RPMI7951 (cell line): ENCODE data around the gene DST. TPM values are rescaled to one million over a fixed set of nuclear protein-coding genes. Genes with fewer than 3 reads are reported as not detected.
A peak's percentile ranks its signal among the peaks of the same experiment; 100 is the strongest.

Experiments used
- DNase-seq: peaks from one replicate; pipeline ENCODE4 v3.0.0-alpha.2; 2012; ENCODE audit warnings: low read depth
- total RNA-seq: library from RNA; depleted of rRNA; stranded (reverse); fragments of >200 nt; shearing (Covaris generic); gene quantifications from 2 replicates; pipeline ENCODE4 v1.2.3, GENCODE V29; 2014; rRNA removed

The DST gene
- 79.0 and 89.9 TPM in 2 replicates for total RNA-seq

DNA sequence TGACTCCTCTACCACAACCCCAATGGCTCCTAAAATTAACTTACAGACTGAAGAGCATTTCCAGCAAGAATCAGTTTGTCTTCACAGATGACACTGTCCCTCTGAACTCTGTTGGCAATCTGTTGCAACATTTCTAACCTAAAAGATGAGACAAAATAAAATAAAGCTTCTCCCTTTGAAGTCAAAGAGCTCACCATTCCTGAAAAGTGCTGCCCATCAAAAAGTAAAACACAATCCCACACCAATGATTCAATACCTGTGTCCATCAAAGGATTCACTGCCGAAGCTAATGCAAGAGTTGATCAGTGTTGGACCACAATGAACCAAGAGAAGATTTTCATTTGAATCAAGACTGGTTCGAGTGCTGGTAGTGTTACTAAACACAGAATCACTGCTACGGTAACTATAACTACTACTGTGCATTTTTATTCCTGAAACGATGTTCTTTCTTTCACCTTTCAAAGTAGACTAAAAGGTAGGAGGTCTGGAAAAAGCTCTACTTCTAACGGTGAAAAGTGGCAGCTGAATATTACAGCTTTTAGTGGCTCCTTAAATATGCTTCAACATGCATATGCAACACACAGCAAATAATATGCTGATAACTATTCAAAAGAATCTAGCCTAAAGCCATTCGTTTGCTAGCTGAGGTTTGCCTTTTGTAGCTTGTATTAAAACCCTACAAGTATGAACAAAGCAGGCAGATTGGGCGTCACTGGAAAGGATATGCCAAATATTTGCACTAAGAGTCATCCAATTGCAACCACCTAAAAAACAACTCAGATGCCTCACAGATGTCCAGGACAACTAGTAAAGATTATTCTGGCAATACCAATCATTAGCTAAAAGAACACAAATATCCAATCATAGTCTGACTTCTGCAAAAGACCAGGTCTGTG lies at the start of gene DST:
DST (minus strand) TSS at position 524 of the 896 bp plus-strand sequence.
- DNase-seq, result peak; percentile 93

DNA sequence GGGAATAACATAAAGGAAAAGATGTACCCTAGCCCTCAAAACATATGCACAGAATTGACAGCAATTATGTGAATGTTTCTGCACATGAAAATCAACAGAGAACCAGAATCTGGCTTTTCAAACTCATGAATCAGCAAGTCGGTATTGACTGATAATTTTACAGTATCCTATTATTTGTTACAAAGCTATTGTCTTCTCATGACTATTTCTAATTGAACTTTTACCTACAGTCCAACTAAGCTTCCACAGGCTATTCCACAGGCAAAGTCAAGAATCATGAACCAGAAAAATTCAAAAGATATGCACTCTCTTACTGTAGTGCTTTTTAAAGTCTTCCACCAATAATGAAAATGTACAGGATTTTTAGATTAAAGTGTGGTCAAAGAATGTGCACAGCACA lies 49.1 kb upstream of the DST start:
- no peak for DNase-seq

- no peak for DNase-seq
These were observed 48.6 kb upstream of the DST start for GRCh38 chr6:56691286-56691595.

DNA sequence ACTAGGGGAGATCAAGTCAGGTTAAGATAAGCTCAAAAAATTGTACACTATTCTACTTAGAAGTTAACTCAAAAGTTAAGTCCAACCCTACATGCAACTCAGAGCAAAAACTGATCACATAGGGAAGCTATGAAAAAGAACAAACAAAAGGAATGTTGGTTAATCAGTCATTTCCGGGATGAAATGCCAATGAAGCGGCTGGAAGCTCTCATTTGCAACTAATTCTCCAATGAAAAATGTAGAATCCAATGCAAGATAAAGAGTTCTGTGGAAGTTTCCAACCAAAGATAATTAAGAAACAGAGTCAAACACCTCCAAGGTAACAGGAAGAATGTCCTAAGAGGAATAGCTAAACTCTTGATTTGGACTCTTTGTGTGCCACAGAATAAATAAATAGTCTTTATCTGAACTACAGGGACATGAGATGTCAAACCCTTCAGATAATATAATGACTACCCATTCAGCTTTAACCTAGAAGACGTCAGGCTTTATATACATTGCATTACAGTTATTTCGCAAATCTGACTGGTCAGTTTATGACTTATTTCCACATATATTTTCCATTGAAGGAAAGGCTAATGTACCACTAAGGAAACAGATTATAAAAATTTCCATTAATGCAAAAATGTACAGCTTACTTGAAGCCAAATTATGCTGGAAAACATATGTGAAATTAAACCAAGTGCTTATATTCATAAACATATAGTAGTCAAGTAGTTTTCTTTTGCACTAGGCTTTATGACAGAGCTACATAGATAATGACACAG lies 48.0 kb upstream of the DST start:
- peak; percentile 67 for DNase-seq

DNA sequence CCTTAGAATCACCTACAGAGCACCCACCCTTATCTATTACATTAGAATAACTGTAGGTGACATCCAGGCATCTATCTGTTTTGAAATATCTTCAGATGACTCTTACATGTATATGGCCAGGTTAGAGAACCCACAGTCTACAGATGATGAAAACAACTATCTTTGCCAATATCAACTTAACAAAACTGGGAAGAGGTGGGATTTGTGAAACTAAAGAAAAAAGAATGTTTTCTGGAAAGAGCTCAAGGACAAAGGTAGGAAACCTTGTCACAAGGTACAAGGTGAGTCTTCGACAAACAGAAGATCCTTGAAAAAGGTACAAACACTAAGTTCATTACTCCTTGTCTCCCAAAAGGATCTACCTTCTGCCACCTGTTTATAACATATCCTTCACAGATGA lies 47.0 kb upstream of the DST start:
- no peak for DNase-seq

DNA sequence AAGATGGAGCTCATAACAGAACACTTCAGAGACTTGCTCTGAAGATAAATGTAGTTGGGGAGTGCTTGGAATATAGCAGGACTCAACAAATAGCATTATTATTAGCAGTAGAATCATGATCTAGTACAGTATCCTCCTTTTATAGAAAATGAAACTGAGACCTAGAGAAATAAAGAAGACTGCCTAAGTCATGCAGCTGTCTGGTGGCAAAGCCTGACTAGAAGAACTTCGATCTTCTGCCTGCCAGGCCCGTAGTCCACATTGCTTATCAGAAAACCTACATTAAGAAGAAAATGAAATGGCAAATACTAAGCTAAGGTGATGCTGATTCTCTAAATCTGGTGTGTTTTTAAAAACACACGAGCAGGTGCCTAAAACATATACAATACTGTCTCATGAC lies 46.4 kb upstream of the DST start:
- no peak for DNase-seq

GRCh38 chr6:56688521-56688920 lies 45.8 kb upstream of the DST start:
- DNase-seq, result no peak

GRCh38 chr6:56687551-56687950 lies 44.9 kb upstream of the DST start:
- no peak for DNase-seq

- DNase-seq, result no peak
These were observed 43.7 kb upstream of the DST start for GRCh38 chr6:56686429-56686828.

DNA sequence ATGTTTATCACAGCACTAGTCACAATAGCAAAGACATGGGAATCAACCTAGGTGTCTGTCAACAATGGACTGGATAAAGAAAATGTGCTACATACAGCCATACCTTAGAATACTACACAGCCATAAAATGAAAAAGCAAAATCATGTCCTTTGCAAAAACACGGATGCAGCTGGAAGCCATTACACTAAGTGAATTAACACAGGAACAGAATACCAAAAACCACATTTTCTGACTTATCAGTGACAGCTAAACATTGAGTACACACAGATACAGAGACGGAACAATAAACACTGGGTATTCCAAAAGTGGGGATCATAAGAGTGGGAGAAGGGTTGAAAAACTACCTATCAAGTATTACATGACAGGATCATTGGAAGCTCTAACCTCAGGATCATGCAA lies 43.3 kb upstream of the DST start:
- DNase-seq, result no peak

DNA sequence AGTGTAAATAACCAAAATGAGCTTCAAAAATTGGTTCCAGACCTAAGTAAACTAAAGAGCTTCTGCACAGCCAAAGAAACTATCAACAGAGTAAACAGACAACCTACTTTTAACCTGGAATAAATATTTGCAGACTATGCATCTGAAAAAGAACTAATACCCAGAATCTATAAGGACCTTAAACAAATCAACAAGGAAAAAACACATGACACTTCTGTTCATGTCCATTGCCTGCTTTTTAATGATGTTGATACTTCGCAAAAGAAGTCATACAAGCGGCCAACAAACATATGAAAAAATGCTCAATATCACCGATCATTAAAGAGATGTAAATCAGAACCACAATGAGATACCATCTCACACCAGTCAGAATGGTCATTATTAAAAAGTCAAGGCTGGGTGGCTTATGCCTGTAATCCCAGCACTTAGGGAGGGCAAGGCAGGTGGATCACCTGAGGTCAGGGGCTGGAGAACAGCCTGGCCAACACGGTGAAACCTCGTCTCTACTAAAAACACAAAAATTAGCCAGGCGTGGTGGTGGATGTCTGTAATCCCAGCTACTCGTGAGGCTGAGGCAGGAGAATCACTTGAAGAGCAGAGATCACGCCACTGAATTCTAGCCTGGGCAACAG lies 42.5 kb upstream of the DST start:
- no peak for DNase-seq

- DNase-seq, result no peak
These were observed 41.8 kb upstream of the DST start for GRCh38 chr6:56684342-56685101.

DNA sequence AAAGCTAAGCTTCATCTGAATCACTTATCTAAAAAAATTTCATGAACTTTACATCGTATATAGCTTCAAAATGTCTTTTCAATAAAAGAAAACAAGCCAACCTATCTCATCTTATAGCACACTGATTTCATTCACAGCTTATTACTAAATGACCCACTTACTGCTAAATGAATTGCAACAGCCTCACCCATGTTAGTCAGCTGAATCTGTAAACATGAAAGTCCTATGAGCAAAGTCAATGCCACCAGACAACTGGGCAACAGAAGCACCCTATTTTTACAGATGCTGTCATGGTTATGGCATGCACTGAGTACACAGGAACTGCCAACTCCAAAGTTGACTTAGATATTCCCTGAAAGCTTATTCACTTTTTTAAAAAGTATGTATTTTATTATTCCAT lies 41.2 kb upstream of the DST start:
- DNase-seq, result peak; percentile 75

- DNase-seq, result no peak
These were observed 39.9 kb upstream of the DST start for GRCh38 chr6:56682635-56683034.

GRCh38 chr6:56677559-56677958 lies 34.9 kb upstream of the DST start:
- peak; percentile 38 for DNase-seq

- DNase-seq, result peak; percentile 22
These were observed 29.2 kb upstream of the DST start for GRCh38 chr6:56671651-56672461.

DNA sequence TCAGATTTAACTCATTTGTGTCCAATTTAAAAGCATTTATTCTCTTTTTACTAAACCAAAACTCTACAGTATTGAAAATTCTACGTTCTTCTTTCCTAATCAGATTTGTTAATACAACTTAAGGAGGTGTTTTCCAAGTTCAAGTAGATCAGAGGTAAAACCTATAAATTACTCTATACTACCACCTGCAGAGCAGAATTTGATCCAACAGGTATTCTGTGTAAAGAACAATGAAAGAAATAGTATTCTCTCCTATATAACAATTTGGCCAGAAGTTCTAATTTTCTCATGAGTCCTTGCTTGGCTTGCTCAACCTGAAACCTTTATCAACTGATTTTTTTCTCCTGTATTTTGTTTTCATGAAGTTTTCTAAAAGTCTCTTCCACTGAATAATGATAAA lies 28.5 kb upstream of the DST start:
- DNase-seq, result no peak

- no peak for DNase-seq
These were observed 26.4 kb upstream of the DST start for GRCh38 chr6:56669041-56669440.

DNA sequence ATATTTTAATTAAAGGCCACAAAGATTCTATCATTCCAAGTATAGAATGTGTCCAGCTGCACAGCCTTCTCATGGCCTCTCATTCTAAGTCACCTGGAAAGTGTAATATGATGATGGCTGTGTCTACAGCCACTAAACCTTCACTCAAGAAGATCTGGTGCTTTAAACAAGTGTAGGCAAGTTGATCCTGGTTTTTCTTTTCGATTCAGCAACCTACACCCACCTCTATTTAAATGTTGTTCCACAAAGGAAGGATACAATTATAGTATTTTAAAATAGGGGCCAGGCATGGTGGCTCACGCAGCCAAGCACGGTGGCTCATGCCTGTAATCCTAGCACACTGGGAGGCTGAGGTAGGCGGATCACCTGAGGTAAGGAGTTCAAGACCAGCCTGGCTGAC lies 25.5 kb upstream of the DST start:
- DNase-seq, result no peak

- no peak for DNase-seq
These were observed 24.6 kb upstream of the DST start for GRCh38 chr6:56667336-56667735.

DNA sequence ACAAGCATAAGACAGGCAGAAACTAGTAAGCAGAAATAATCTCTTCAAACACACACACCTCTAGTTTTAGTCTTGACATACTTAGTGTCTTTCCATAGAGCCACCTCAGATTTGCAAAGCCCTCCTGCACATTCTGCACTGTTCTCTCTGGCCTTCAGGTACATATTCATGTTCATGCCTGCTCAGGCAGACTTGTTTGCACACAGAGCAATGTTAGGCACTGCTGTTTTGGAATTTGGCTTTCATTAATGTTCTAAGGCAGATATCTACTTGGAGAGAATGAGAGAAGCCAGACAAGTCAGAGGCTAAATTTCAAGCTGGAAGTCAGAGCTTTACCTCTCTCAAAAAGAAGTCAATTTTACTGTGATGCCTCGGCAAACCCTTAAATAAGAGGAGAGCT lies 21.3 kb upstream of the DST start:
- no peak for DNase-seq
